Epithelial cell of alveolus of lung (primary cell): Measurements from ENCODE around the gene HADHB. TPM values are rescaled to one million over a fixed set of nuclear protein-coding genes. Genes with fewer than 3 reads are reported as not detected.

Source experiments
- total RNA-seq: library from RNA; depleted of rRNA; stranded (reverse); fragments of >200 nt; gene quantifications from 2 replicates; pipeline ENCODE4 v1.2.1, GENCODE V29; 2015

Gene HADHB
- total RNA-seq: 81.8 and 94.8 TPM in 2 replicates

GRCh38 chr2:26244309-26245230, at the start of gene HADHB, which contains the start of gene HADHA:
Gene HADHB (plus strand): TSS chr2:26244939. CDS start chr2:26254255, 9,316 bp downstream.
Gene HADHA (minus strand): TSS chr2:26244632. CDS start chr2:26244596, 36 bp downstream.

Other genes starting within 250 kb of the HADHB start
- gene RAB10, start 210.9 kb upstream of the HADHB start, total RNA-seq: 95.4 and 98.7 TPM in 2 replicates
- gene GAREM2, start 71.9 kb upstream of the HADHB start, total RNA-seq: 1.6 and 1.9 TPM in 2 replicates
- gene HADHA, start 307 bp upstream of the HADHB start, total RNA-seq: 125 and 131 TPM in 2 replicates
- gene SELENOI, start 101.2 kb downstream of the HADHB start, total RNA-seq: 15.3 and 18.1 TPM in 2 replicates
- gene ADGRF3, start 101.8 kb downstream of the HADHB start, total RNA-seq: not detected in 2 replicates
- not detected in 2 replicates for gene DRC1, start 157.0 kb downstream of the HADHB start, total RNA-seq
- gene OTOF, start 233.2 kb downstream of the HADHB start, total RNA-seq: 0.24 TPM in 1 of 2 replicates, not detected in the other